K562 treated with DMSO at 1 percent for 4 hours (cell line): ENCODE measurements around the gene TPD52L2. TPM values are rescaled to one million over a fixed set of nuclear protein-coding genes. Genes with fewer than 3 reads are reported as not detected.

ENCODE experiments used
- total RNA-seq: library from RNA; unstranded; fragments of 300-600 nt; gene quantifications from 2 replicates; pipeline ENCODE4 v1.2.3, GENCODE V29; 2022; ENCODE audit not compliant: insufficient read depth

Gene TPD52L2
- total RNA-seq = 91.2 and 92.7 TPM in 2 replicates

GRCh38 chr20:63864978-63865640 is at the start of gene TPD52L2:
TPD52L2 (plus strand) TSS chr20:63865270; CDS start chr20:63865366, 96 bp downstream.

GRCh38 chr20:63830841-63831588 is 34.1 kb upstream of the TPD52L2 start, which contains the start of gene ZBTB46:
ZBTB46 (minus strand) TSS chr20:63831264; CDS start chr20:63790757, 40,507 bp downstream.

GRCh38 chr20:63861365-63861934 is 3.6 kb upstream of the TPD52L2 start, which contains the start of gene ABHD16B:
ABHD16B (plus strand) TSS chr20:63861498; CDS start chr20:63861541, 43 bp downstream.

DNA sequence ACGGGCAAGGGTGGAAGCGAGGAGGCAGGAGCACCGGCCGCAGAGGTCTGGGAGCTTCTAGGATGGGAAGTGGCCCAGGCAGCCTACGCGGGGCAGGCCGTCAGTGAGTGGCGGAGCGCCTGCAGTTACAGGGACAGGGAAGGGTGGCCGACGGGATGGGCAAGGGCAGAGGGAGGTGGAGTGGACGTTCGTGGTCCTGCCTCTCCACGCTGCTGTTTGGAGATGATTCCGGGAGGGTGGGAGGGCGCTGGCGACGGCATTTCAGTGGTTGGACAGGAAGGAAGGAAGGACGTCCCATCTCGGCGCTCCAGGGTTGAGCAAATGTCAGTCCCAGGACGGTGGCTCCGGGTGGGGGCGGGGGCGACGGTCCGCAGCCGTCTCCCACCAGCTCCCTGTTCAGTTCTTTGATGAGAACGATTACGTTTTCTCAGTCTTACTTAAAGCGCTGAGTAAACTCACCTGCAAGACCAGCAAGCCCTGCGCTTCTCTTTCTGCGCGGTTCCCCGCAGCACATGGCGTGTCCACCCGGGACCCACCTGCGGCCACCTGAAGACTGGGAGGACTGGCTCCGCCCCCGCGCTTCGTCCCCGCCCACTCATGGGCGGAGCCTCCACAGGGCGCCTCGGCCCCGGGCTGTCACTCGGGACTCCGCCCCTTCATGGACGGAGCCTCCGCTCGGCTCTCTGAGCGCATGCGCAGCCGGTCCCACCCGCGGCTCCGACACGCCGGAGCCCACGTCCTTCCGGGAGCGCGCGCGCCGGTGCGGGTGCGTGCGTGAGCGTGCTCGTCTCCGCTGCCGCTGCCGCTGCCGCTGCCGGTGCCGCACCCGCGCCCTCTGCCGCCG is 29.5 kb downstream of the TPD52L2 start, which contains the start of gene DNAJC5:
DNAJC5 (plus strand) TSS at position 769 of the 844 bp plus-strand sequence. CDS start 33,220 bp downstream, outside the sequence.

Other genes starting within 250 kb of the TPD52L2 start
- 9.0 and 9.1 TPM in 2 replicates for gene GMEB2, start 238.2 kb upstream of the TPD52L2 start, total RNA-seq
- gene STMN3, start 211.8 kb upstream of the TPD52L2 start, total RNA-seq = 12.4 and 14.0 TPM in 2 replicates
- gene RTEL1, start 207.0 kb upstream of the TPD52L2 start, total RNA-seq = 8.6 TPM in 2 replicates
- 1.6 and 2.7 TPM in 2 replicates for gene TNFRSF6B, start 168.6 kb upstream of the TPD52L2 start, total RNA-seq
- gene ARFRP1, start 157.3 kb upstream of the TPD52L2 start, total RNA-seq = 25.5 and 28.4 TPM in 2 replicates
- 7.8 and 13.9 TPM in 2 replicates for gene ZGPAT, start 157.2 kb upstream of the TPD52L2 start, total RNA-seq
- 13.3 and 13.4 TPM in 2 replicates for gene LIME1, start 128.6 kb upstream of the TPD52L2 start, total RNA-seq
- gene SLC2A4RG, start 125.5 kb upstream of the TPD52L2 start, total RNA-seq = 33.3 and 40.7 TPM in 2 replicates
- 2.2 and 2.8 TPM in 2 replicates for gene ZBTB46, start 34.0 kb upstream of the TPD52L2 start, total RNA-seq
- 4.8 and 6.2 TPM in 2 replicates for gene ABHD16B, start 3.8 kb upstream of the TPD52L2 start, total RNA-seq
- gene DNAJC5, start 29.9 kb downstream of the TPD52L2 start, total RNA-seq = 29.7 and 35.4 TPM in 2 replicates
- gene UCKL1, start 91.1 kb downstream of the TPD52L2 start, total RNA-seq = 47.8 and 52.1 TPM in 2 replicates
- gene ZNF512B, start 104.7 kb downstream of the TPD52L2 start, total RNA-seq = 7.3 and 9.2 TPM in 2 replicates
- gene SAMD10, start 114.4 kb downstream of the TPD52L2 start, total RNA-seq = 8.7 and 10.5 TPM in 2 replicates
- 70.4 and 76.0 TPM in 2 replicates for gene PRPF6, start 115.9 kb downstream of the TPD52L2 start, total RNA-seq
- 1.3 and 2.2 TPM in 2 replicates for gene C20orf204, start 170.9 kb downstream of the TPD52L2 start, total RNA-seq
- gene SOX18, start 184.4 kb downstream of the TPD52L2 start, total RNA-seq = 8.1 and 8.9 TPM in 2 replicates
- gene TCEA2, start 197.9 kb downstream of the TPD52L2 start, total RNA-seq = 14.6 and 23.6 TPM in 2 replicates
- gene RGS19, start 214.2 kb downstream of the TPD52L2 start, total RNA-seq = 16.8 and 21.3 TPM in 2 replicates
- 1.3 and 1.7 TPM in 2 replicates for gene OPRL1, start 214.8 kb downstream of the TPD52L2 start, total RNA-seq
- gene LKAAEAR1, start 219.1 kb downstream of the TPD52L2 start, total RNA-seq = not detected in 2 replicates
- not detected in 2 replicates for gene NPBWR2, start 242.3 kb downstream of the TPD52L2 start, total RNA-seq